ENCODE measurements around the gene TCF19.
A peak's percentile ranks its signal among the peaks of the same experiment; 100 is the strongest.

TCF19 gene

DNA sequence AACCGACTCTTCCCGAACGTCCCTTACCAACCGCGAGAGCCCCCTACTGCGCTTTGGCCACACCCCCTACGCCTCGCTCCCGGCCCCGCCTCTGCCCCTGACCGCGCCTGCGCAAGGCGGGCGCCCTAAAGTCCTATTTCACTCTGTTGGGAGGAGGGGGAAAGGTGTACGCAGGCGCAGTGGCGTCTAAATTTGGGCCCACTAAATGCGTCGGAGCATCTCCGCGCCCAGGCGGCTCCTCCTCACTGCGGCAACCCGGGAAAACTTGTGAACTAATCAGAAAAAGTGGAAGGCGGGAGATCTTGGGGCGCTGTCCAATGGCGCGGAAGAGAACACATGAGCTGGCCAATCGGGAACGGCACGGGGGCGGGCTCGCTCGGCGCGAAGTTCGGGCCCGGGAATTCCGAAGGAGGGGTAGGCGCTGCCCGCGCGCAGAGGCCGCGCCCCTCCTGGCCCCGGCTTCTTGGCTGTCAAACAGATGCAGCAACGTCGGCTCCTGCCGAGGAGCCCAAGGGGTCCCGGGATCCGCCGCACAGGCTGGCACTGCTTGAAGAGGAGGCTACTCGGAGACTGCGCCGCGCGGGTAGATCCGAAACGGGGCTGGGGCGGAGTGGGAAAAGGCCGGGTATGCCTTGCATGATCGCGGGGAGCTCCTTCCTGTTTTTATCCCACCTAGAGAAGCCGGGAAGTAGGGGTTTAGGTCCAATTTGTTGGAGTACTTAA lies at the start of gene TCF19 (continued):
- TF ChIP-seq ZNF548 (tag by site-specific recombination; IDR thresholded peaks at IDR 0.05) (no peak), TRIM28 (IDR thresholded peaks at IDR 0.05; ENCODE audit: borderline replicate concordance, low read length) (no peak), ZNF2 (tag by site-specific recombination; IDR thresholded peaks at IDR 0.05) (peak; percentile 19; the same call in 1 of the 2 replicates), ZNF791 (tag by site-specific recombination; IDR thresholded peaks at IDR 0.05) (no peak), MEIS1 (CRISPR knock-in tag; IDR thresholded peaks at IDR 0.05; ENCODE audit: borderline replicate concordance) (no peak), ZBTB17 (tag by site-specific recombination; IDR thresholded peaks at IDR 0.05) (peak; percentile 72), EGR2 (tag by site-specific recombination; IDR thresholded peaks at IDR 0.05; ENCODE audit: low read depth) (peak; percentile 94), ZNF677 (tag by site-specific recombination; IDR thresholded peaks at IDR 0.05) (no peak), ZSCAN16 (tag by site-specific recombination; IDR thresholded peaks at IDR 0.05) (no peak), ZNF529 (tag by site-specific recombination; IDR thresholded peaks at IDR 0.05; ENCODE audit: insufficient replicate concordance) (no peak), PRDM1 (tag by site-specific recombination; IDR thresholded peaks at IDR 0.05) (no peak), ZNF660 (tag by site-specific recombination; IDR thresholded peaks at IDR 0.05) (peak; percentile 81), ZNF76 (tag by site-specific recombination; IDR thresholded peaks at IDR 0.05; ENCODE audit: borderline replicate concordance, low read depth) (no peak; the same call in 1 of the 2 replicates), ZNF350 (tag by site-specific recombination; IDR thresholded peaks at IDR 0.05) (no peak), ZNF114 (tag by site-specific recombination; IDR thresholded peaks at IDR 0.05) (no peak), ZNF174 (tag by site-specific recombination; IDR thresholded peaks at IDR 0.05) (no peak), ZNF202 (tag by site-specific recombination; IDR thresholded peaks at IDR 0.05; ENCODE audit: borderline replicate concordance) (no peak)
- TF ChIP-seq, protein P1, sequence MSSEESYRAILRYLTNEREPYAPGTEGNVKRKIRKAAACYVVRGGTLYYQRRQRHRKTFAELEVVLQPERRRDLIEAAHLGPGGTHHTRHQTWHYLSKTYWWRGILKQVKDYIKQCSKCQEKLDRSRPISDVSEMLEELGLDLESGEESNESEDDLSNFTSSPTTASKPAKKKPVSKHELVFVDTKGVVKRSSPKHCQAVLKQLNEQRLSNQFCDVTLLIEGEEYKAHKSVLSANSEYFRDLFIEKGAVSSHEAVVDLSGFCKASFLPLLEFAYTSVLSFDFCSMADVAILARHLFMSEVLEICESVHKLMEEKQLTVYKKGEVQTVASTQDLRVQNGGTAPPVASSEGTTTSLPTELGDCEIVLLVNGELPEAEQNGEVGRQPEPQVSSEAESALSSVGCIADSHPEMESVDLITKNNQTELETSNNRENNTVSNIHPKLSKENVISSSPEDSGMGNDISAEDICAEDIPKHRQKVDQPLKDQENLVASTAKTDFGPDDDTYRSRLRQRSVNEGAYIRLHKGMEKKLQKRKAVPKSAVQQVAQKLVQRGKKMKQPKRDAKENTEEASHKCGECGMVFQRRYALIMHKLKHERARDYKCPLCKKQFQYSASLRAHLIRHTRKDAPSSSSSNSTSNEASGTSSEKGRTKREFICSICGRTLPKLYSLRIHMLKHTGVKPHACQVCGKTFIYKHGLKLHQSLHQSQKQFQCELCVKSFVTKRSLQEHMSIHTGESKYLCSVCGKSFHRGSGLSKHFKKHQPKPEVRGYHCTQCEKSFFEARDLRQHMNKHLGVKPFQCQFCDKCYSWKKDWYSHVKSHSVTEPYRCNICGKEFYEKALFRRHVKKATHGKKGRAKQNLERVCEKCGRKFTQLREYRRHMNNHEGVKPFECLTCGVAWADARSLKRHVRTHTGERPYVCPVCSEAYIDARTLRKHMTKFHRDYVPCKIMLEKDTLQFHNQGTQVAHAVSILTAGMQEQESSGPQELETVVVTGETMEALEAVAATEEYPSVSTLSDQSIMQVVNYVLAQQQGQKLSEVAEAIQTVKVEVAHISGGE (tag by site-specific recombination; conservative IDR thresholded peaks at IDR 0.05; ENCODE audit: low read depth), result no peak
- TF ChIP-seq, protein P2, sequence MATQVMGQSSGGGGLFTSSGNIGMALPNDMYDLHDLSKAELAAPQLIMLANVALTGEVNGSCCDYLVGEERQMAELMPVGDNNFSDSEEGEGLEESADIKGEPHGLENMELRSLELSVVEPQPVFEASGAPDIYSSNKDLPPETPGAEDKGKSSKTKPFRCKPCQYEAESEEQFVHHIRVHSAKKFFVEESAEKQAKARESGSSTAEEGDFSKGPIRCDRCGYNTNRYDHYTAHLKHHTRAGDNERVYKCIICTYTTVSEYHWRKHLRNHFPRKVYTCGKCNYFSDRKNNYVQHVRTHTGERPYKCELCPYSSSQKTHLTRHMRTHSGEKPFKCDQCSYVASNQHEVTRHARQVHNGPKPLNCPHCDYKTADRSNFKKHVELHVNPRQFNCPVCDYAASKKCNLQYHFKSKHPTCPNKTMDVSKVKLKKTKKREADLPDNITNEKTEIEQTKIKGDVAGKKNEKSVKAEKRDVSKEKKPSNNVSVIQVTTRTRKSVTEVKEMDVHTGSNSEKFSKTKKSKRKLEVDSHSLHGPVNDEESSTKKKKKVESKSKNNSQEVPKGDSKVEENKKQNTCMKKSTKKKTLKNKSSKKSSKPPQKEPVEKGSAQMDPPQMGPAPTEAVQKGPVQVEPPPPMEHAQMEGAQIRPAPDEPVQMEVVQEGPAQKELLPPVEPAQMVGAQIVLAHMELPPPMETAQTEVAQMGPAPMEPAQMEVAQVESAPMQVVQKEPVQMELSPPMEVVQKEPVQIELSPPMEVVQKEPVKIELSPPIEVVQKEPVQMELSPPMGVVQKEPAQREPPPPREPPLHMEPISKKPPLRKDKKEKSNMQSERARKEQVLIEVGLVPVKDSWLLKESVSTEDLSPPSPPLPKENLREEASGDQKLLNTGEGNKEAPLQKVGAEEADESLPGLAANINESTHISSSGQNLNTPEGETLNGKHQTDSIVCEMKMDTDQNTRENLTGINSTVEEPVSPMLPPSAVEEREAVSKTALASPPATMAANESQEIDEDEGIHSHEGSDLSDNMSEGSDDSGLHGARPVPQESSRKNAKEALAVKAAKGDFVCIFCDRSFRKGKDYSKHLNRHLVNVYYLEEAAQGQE (tag by site-specific recombination; IDR thresholded peaks at IDR 0.05), result no peak
- TF ChIP-seq, protein P3, sequence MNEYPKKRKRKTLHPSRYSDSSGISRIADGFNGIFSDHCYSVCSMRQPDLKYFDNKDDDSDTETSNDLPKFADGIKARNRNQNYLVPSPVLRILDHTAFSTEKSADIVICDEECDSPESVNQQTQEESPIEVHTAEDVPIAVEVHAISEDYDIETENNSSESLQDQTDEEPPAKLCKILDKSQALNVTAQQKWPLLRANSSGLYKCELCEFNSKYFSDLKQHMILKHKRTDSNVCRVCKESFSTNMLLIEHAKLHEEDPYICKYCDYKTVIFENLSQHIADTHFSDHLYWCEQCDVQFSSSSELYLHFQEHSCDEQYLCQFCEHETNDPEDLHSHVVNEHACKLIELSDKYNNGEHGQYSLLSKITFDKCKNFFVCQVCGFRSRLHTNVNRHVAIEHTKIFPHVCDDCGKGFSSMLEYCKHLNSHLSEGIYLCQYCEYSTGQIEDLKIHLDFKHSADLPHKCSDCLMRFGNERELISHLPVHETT (tag by site-specific recombination; IDR thresholded peaks at IDR 0.05), result no peak
- TF ChIP-seq, protein P4, sequence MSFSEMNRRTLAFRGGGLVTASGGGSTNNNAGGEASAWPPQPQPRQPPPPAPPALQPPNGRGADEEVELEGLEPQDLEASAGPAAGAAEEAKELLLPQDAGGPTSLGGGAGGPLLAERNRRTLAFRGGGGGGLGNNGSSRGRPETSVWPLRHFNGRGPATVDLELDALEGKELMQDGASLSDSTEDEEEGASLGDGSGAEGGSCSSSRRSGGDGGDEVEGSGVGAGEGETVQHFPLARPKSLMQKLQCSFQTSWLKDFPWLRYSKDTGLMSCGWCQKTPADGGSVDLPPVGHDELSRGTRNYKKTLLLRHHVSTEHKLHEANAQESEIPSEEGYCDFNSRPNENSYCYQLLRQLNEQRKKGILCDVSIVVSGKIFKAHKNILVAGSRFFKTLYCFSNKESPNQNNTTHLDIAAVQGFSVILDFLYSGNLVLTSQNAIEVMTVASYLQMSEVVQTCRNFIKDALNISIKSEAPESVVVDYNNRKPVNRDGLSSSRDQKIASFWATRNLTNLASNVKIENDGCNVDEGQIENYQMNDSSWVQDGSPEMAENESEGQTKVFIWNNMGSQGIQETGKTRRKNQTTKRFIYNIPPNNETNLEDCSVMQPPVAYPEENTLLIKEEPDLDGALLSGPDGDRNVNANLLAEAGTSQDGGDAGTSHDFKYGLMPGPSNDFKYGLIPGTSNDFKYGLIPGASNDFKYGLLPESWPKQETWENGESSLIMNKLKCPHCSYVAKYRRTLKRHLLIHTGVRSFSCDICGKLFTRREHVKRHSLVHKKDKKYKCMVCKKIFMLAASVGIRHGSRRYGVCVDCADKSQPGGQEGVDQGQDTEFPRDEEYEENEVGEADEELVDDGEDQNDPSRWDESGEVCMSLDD (tag by site-specific recombination; IDR thresholded peaks at IDR 0.05), result peak; percentile 75; the same call in 1 of the 2 replicates
- TF ChIP-seq, protein P5, sequence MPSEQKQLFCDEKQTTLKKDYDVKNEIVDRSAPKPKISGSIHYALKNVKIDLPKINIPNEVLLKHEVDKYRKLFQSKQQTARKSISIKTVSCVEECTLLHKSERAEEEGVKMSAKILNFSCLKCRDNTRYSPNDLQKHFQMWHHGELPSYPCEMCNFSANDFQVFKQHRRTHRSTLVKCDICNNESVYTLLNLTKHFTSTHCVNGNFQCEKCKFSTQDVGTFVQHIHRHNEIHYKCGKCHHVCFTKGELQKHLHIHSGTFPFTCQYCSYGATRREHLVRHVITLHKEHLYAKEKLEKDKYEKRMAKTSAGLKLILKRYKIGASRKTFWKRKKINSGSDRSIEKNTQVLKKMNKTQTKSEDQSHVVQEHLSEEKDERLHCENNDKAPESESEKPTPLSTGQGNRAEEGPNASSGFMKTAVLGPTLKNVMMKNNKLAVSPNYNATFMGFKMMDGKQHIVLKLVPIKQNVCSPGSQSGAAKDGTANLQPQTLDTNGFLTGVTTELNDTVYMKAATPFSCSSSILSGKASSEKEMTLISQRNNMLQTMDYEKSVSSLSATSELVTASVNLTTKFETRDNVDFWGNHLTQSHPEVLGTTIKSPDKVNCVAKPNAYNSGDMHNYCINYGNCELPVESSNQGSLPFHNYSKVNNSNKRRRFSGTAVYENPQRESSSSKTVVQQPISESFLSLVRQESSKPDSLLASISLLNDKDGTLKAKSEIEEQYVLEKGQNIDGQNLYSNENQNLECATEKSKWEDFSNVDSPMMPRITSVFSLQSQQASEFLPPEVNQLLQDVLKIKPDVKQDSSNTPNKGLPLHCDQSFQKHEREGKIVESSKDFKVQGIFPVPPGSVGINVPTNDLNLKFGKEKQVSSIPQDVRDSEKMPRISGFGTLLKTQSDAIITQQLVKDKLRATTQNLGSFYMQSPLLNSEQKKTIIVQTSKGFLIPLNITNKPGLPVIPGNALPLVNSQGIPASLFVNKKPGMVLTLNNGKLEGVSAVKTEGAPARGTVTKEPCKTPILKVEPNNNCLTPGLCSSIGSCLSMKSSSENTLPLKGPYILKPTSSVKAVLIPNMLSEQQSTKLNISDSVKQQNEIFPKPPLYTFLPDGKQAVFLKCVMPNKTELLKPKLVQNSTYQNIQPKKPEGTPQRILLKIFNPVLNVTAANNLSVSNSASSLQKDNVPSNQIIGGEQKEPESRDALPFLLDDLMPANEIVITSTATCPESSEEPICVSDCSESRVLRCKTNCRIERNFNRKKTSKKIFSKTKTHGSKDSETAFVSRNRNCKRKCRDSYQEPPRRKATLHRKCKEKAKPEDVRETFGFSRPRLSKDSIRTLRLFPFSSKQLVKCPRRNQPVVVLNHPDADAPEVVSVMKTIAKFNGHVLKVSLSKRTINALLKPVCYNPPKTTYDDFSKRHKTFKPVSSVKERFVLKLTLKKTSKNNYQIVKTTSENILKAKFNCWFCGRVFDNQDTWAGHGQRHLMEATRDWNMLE (tag by site-specific recombination; conservative IDR thresholded peaks at IDR 0.05; ENCODE audit: low read depth), result no peak
